Measurements from ENCODE around the gene CXCL11.

DNA sequence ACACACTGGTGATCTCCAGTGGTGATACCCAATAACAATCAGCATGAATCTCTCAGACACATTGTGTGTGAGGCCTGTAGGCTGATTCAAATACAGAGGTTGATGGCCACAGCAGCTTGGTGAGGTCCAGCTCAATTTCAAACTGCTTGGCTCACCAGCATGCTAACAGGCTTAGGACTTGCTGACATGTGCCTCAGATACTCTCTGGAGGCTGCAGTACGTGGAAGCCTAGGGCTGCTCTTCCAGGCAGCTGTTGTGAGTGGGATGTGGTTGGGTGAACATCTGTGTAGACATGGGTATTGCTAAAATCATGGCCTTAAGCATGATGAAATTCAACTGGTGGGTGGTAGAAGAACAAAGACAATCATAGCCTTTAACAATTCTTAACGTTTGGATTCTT lies 32.8 kb downstream of the CXCL11 start:
- TF ChIP-seq, protein P1, sequence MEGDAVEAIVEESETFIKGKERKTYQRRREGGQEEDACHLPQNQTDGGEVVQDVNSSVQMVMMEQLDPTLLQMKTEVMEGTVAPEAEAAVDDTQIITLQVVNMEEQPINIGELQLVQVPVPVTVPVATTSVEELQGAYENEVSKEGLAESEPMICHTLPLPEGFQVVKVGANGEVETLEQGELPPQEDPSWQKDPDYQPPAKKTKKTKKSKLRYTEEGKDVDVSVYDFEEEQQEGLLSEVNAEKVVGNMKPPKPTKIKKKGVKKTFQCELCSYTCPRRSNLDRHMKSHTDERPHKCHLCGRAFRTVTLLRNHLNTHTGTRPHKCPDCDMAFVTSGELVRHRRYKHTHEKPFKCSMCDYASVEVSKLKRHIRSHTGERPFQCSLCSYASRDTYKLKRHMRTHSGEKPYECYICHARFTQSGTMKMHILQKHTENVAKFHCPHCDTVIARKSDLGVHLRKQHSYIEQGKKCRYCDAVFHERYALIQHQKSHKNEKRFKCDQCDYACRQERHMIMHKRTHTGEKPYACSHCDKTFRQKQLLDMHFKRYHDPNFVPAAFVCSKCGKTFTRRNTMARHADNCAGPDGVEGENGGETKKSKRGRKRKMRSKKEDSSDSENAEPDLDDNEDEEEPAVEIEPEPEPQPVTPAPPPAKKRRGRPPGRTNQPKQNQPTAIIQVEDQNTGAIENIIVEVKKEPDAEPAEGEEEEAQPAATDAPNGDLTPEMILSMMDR (IDR thresholded peaks at IDR 0.05): no peak
- TF ChIP-seq POLR2A (IDR thresholded peaks at IDR 0.05): no peak

Measured in Peyer's patch (tissue), 4 donors.